ENCODE data around the gene LOXHD1. TPM values are rescaled to one million over a fixed set of nuclear protein-coding genes. Genes with fewer than 3 reads are reported as not detected.

Gene LOXHD1
- total and polyA plus RNA-seq, 10 of the 15 experiments (the other 5 are each of a cell fraction or from before 2014, with no cell fraction given) = not detected

- no peak overlapping the region for H3K27ac ChIP-seq (ENCODE audit: control insufficient read depth, insufficient read depth)
- H3K4me1 ChIP-seq (ENCODE audit: control insufficient read depth, insufficient read depth, low read length) = no peaks in the 10 kb centered on the region
- ChIA-PET SMC1A (ENCODE audit: uncharacterized antibody, unreplicated experiment) (no interaction called here), RAD21 (ENCODE audit: unreplicated experiment) (no interaction called here), CTCF (no interaction called here), POLR2A (no interaction called here)
- intact Hi-C loops (cut with micrococcal nuclease; ENCODE audit: unreplicated experiment) (no loop called here), in situ Hi-C loops (cut with MboI) (no loop called here)
- FAIRE-seq (no peak), ATAC-seq (no peak), DNase-seq (ENCODE audit: low read depth, low spot score) (no peak)
- WGBS (ENCODE audit: insufficient coverage, insufficient replicate concordance, low lambda C conversion rate, missing lambda C conversion rate) = 16% methylated on average over 8 of the region's 8 CpGs
- H3K4me2 ChIP-seq (ENCODE audit: control insufficient read depth, insufficient read depth) = no peak overlapping the region
- H3K4me3 ChIP-seq = no peak overlapping the region
- no peaks in the 10 kb centered on the region for H3K9me3 ChIP-seq (replicated peaks; ENCODE audit: control insufficient read depth, insufficient read depth, low read length)
- BruUV-seq (replicated peaks) = no TSS peak
- no peaks in the 10 kb centered on the region for H4K20me1 ChIP-seq (ENCODE audit: control insufficient read depth, insufficient read depth)
- TF ChIP-seq, protein P1, sequence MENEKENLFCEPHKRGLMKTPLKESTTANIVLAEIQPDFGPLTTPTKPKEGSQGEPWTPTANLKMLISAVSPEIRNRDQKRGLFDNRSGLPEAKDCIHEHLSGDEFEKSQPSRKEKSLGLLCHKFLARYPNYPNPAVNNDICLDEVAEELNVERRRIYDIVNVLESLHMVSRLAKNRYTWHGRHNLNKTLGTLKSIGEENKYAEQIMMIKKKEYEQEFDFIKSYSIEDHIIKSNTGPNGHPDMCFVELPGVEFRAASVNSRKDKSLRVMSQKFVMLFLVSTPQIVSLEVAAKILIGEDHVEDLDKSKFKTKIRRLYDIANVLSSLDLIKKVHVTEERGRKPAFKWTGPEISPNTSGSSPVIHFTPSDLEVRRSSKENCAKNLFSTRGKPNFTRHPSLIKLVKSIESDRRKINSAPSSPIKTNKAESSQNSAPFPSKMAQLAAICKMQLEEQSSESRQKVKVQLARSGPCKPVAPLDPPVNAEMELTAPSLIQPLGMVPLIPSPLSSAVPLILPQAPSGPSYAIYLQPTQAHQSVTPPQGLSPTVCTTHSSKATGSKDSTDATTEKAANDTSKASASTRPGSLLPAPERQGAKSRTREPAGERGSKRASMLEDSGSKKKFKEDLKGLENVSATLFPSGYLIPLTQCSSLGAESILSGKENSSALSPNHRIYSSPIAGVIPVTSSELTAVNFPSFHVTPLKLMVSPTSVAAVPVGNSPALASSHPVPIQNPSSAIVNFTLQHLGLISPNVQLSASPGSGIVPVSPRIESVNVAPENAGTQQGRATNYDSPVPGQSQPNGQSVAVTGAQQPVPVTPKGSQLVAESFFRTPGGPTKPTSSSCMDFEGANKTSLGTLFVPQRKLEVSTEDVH (IDR thresholded peaks at IDR 0.05; ENCODE audit: low read depth, partially characterized antibody) = no peak
- TF ChIP-seq, protein P2, sequence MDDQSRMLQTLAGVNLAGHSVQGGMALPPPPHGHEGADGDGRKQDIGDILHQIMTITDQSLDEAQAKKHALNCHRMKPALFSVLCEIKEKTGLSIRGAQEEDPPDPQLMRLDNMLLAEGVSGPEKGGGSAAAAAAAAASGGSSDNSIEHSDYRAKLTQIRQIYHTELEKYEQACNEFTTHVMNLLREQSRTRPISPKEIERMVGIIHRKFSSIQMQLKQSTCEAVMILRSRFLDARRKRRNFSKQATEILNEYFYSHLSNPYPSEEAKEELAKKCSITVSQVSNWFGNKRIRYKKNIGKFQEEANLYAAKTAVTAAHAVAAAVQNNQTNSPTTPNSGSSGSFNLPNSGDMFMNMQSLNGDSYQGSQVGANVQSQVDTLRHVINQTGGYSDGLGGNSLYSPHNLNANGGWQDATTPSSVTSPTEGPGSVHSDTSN (IDR thresholded peaks at IDR 0.05; ENCODE audit: insufficient replicate concordance, low read depth, low read length) = no peak
- no peak for TF ChIP-seq ESRRA (IDR thresholded peaks at IDR 0.05; ENCODE audit: low read length)
- TF ChIP-seq IKZF1 (conservative IDR thresholded peaks at IDR 0.05) = no peak
- no peak for TF ChIP-seq GATAD2B (conservative IDR thresholded peaks at IDR 0.05; ENCODE audit: low read depth)
- TF ChIP-seq MTA2 (IDR thresholded peaks at IDR 0.05; ENCODE audit: low read depth) = no peak
- no peak for TF ChIP-seq WRNIP1 (IDR thresholded peaks at IDR 0.05; ENCODE audit: borderline replicate concordance, low read depth, low read length)
- no peak for TF ChIP-seq ZBED1 (IDR thresholded peaks at IDR 0.05; ENCODE audit: borderline replicate concordance)
- no peak for TF ChIP-seq FOS (IDR thresholded peaks at IDR 0.05; ENCODE audit: borderline replicate concordance, extremely low read depth, insufficient read length)
- TF ChIP-seq, protein P3, sequence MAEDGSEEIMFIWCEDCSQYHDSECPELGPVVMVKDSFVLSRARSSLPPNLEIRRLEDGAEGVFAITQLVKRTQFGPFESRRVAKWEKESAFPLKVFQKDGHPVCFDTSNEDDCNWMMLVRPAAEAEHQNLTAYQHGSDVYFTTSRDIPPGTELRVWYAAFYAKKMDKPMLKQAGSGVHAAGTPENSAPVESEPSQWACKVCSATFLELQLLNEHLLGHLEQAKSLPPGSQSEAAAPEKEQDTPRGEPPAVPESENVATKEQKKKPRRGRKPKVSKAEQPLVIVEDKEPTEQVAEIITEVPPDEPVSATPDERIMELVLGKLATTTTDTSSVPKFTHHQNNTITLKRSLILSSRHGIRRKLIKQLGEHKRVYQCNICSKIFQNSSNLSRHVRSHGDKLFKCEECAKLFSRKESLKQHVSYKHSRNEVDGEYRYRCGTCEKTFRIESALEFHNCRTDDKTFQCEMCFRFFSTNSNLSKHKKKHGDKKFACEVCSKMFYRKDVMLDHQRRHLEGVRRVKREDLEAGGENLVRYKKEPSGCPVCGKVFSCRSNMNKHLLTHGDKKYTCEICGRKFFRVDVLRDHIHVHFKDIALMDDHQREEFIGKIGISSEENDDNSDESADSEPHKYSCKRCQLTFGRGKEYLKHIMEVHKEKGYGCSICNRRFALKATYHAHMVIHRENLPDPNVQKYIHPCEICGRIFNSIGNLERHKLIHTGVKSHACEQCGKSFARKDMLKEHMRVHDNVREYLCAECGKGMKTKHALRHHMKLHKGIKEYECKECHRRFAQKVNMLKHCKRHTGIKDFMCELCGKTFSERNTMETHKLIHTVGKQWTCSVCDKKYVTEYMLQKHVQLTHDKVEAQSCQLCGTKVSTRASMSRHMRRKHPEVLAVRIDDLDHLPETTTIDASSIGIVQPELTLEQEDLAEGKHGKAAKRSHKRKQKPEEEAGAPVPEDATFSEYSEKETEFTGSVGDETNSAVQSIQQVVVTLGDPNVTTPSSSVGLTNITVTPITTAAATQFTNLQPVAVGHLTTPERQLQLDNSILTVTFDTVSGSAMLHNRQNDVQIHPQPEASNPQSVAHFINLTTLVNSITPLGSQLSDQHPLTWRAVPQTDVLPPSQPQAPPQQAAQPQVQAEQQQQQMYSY (CRISPR knock-in tag; IDR thresholded peaks at IDR 0.05) = no peak
- H3K9ac ChIP-seq (ENCODE audit: control insufficient read depth, insufficient read depth, low read length) = no peak overlapping the region
- no peak overlapping the region for H2AFZ ChIP-seq (ENCODE audit: control insufficient read depth, low read depth, low read length)
- H3K36me3 ChIP-seq (ENCODE audit: control insufficient read depth in 2 of 2, insufficient read depth in 2 of 2, low read length in 1 of 2) = no peaks in the 10 kb centered on the region
- peaks cover 0 to 5% of the 10 kb centered on the region in 2 experiments; a peak in 1 of 4 replicates for H3K27me3 ChIP-seq (replicated peaks in 1 of 2; ENCODE audit: control insufficient read depth in 2 of 2, insufficient read depth in 2 of 2, low read length in 1 of 2)
- H3K79me2 ChIP-seq (ENCODE audit: control insufficient read depth, insufficient read depth, low read length) = no peaks in the 10 kb centered on the region
Observed at GRCh38 chr18:46588971-46589660, 67.9 kb downstream of the LOXHD1 start.

All from GM12878 (cell line).